Activated CD4-positive, alpha-beta T cell treated with anti-CD3 and anti-CD28 coated beads, Interleukin-2, amount 10 ng/mL, durations not matched to agents 24 days and 14 days (primary cell): Measurements from ENCODE around the gene ADK. TPM values are rescaled to one million over a fixed set of nuclear protein-coding genes. Genes with fewer than 3 reads are reported as not detected.

Experiments
- DNase-seq: peaks from one replicate; pipeline ENCODE4 v3.0.0; 2022
- H3K27ac Mint-ChIP-seq: one replicate; pipeline ENCODE4 v1.8.0; 2022; ENCODE audit warnings: mild to moderate bottlenecking, mixed read lengths
- H3K27me3 Mint-ChIP-seq: one replicate; pipeline ENCODE4 v1.8.0; 2022; ENCODE audit warnings: mixed read lengths
- H3K36me3 Mint-ChIP-seq: one replicate; pipeline ENCODE4 v1.8.0; 2022; ENCODE audit warnings: low read depth, mild to moderate bottlenecking, mixed read lengths
- H3K4me1 Mint-ChIP-seq: one replicate; pipeline ENCODE4 v1.8.0; 2021; ENCODE audit warnings: mixed read lengths
- H3K4me3 Mint-ChIP-seq: one replicate; pipeline ENCODE4 v1.8.0; 2022; ENCODE audit warnings: mild to moderate bottlenecking, moderate library complexity, mixed read lengths
- H3K9me3 Mint-ChIP-seq: one replicate; pipeline ENCODE4 v1.8.0; 2021; ENCODE audit warnings: mixed read lengths
- intact Hi-C: fragments of 100-400 bp; cut with micrococcal nuclease; formaldehyde crosslinking; loops from one replicate; pipeline ENCODE4 v1.15.1; 2023
- total RNA-seq: library from RNA; stranded (reverse); gene quantifications from 2 replicates; pipeline ENCODE4 v1.2.3, GENCODE V29; 2022

Gene ADK
- total RNA-seq, 1 donor from 2014 or later, result 54.8 TPM

DNA sequence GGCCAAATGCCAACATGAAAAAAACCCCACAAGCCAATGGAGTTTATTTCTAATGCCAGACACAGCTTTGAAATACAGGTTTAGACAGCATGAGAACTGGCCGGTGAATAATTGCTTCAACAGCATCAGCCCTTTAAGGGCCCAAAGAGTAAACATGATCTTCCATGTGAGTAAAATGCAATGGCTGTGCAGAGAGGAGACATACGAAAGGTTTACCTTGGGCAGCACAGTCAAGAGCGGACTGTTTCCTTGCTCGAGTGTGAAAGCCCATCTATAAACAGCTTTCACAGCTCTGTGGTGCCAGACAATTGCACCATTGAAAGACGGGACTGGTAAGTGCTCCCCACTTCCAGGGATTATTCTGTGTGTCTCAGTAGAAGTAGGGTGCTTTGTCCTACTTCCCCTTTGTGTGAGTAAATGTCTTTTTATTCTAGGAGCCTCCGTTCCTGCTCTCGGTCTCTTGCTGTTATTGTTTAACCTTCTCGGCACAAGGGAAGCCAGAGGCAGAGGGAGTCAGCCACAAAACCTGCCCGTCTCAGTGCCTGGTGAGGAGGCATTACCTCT is 597.5 kb downstream of the ADK start:
- intact Hi-C loops, result no loop called here
- Mint-ChIP-seq H3K4me3 (no peak overlapping the region), H3K36me3 (no peaks in the 10 kb centered on the region), H3K27me3 (no peaks in the 10 kb centered on the region), H3K4me1 (peaks cover 4% of the 10 kb centered on the region), H3K27ac (no peak overlapping the region), H3K9me3 (no peaks in the 10 kb centered on the region)
- DNase-seq, result no peak

DNA sequence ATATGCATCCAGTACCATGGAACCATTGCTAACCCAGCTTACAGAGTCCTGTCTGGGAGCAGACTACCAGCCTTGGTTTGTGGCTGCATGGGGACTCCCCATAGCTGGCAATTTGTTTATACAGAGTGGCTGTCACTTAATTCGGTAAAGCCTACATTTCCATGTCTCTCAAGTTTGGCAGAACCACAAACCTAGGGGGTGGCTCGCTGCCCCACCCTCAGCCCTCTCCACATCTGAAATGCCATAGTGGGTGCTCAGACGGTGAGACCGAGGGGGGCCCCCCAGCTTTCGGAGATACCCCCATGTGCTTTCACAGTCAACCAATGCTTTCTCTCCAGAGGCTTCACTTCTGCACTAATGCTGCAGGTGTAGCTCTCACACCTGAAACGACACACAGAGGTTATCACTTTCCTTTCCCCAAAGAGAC is 599.8 kb downstream of the ADK start:
- H3K4me3 Mint-ChIP-seq, result no peak overlapping the region
- intact Hi-C loops, result loop anchor here (10.0 kb wide), 1 partner anchor 486 kb away; no protein-coding TSS in a partner anchor
- no peaks in the 10 kb centered on the region for H3K27me3 Mint-ChIP-seq
- H3K4me1 Mint-ChIP-seq, result peaks cover 12% of the 10 kb centered on the region
- no peaks in the 10 kb centered on the region for H3K9me3 Mint-ChIP-seq
- DNase-seq, result no peak
- no peak overlapping the region for H3K27ac Mint-ChIP-seq
- no peaks in the 10 kb centered on the region for H3K36me3 Mint-ChIP-seq

DNA sequence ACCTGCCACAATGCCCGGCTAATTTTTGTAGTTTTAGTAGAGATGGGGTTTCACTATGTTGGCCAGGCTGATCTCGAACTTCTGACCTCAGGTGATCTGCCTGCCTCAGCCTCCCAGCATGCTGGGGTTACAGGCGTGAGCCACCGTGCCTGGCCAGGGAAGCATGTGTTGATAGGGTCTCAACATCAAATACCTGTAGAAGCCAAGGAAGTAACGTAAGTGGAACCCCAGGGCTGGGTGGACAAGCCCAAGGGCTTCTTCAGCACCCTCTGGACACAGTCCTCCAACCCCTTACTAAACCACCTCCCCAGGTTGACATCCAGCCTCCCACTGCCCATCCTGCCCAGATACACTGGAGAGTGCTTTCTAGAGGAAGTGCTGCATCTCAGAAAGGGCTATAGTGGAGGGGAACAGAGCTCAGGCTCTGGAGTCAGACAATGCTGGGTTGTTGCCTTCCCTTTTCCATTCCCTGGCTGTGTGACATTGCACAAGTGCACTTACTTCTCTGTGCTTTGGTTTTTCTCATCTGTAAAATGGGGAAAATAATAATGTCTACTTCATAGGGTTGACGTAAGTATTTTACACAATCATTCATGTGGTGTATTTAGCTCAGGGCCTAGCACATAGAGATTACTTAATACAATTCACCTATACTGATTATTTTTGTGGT is 601.5 kb downstream of the ADK start:
- Mint-ChIP-seq H3K4me3 (no peak overlapping the region), H3K9me3 (no peaks in the 10 kb centered on the region), H3K27ac (no peak overlapping the region), H3K4me1 (peaks cover 12% of the 10 kb centered on the region), H3K36me3 (no peaks in the 10 kb centered on the region), H3K27me3 (no peaks in the 10 kb centered on the region)
- DNase-seq, result no peak
- intact Hi-C loops, result loop anchor here (10.0 kb wide), 1 partner anchor 488 kb away; no protein-coding TSS in a partner anchor

DNA sequence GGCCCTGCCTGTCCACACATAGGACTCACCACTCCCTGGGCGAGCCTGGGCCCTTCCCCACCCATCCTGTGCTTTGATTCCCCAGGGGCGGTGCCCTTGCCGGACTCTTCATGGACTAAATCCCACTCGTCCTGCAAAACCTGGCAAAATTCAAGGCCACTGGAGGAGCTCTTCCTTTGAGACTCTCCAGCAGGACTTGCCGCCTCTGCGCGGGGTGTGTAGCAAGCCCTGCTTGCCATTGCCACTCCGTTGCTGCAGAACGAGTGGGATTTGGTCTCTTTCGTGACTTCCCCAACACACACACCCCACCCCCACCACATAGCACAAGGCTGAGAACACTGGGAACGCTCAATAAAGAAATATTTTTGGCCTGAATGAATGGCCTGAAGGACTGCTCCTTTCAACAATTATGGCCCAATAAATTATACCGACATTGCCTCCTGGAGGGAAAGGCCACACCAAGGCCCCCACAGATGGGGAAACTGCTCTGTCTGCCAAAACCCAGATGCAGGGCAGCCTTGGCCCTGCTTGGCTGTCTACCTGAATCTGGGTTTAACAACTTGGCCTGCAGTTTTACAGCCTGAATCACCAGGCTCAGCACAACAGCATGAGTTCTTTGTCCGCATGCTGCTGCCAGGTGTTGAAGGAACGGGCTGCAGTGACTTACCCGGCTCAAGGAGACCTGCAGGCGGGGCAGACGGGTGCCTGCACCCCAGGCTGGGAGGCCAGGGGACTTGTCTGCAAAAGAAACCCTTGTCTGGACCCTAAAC is 602.6 kb downstream of the ADK start:
- Mint-ChIP-seq H3K9me3 (no peaks in the 10 kb centered on the region), H3K4me3 (no peak overlapping the region), H3K4me1 (peaks cover 12% of the 10 kb centered on the region), H3K27ac (no peak overlapping the region), H3K27me3 (no peaks in the 10 kb centered on the region), H3K36me3 (no peaks in the 10 kb centered on the region)
- intact Hi-C loops, result loop anchor here (10.0 kb wide), 1 partner anchor 489 kb away; no protein-coding TSS in a partner anchor
- no peak for DNase-seq

DNA sequence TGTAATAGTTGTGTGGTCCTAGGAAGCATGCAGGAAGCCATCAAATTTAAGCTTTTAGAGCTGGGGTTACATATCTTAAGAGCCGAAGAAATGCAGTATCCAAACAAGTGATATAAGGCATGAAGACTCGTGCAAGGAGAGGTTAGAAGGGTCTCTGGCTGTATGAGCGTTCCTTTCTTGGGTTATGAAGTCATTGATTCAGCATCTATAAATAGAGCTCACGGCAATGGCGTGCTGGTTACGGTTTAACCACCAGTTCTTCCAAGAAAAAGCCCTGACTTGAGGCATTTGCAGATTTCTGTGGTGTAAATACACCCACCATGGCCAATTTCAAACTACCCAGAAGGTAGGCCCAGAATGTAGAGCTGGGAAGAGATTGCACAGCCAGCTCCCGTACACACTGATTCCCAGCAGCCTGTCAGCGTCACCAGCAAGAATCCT is 603.4 kb downstream of the ADK start:
- no peaks in the 10 kb centered on the region for H3K9me3 Mint-ChIP-seq
- peak overlapping the region; percentile 73 for H3K27ac Mint-ChIP-seq
- intact Hi-C loops, result loop anchor here (10.0 kb wide), 1 partner anchor 490 kb away; no protein-coding TSS in a partner anchor
- H3K4me1 Mint-ChIP-seq, result peaks cover 12% of the 10 kb centered on the region
- H3K4me3 Mint-ChIP-seq, result no peak overlapping the region
- DNase-seq, result no peak
- no peaks in the 10 kb centered on the region for H3K27me3 Mint-ChIP-seq
- no peaks in the 10 kb centered on the region for H3K36me3 Mint-ChIP-seq

DNA sequence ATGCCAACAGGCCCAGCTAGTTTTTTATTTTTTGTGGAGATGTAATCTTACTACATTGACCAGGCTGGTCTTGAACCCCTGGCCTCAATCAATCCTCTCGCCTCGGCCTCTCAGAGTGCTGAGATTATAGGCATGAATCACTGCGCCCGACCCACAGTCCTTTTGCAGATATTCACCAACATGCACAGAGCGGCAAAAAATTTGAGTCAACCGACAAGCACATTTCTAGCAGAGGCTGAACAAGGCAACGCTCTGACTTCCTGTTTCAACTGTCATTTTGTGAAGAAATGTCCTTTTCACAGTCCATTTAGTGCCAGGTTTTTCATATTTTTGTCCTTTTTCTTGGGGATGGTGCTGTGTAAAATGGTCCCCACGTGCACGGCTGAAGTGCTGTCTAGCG is 604.3 kb downstream of the ADK start:
- DNase-seq, result no peak
- H3K36me3 Mint-ChIP-seq, result no peaks in the 10 kb centered on the region
- H3K4me3 Mint-ChIP-seq, result no peak overlapping the region
- H3K27ac Mint-ChIP-seq, result no peak overlapping the region
- intact Hi-C loops, result loop anchor here (5.0 to 10.0 kb wide), 2 partner anchors 262 to 490 kb away; no protein-coding TSS in a partner anchor
- peaks cover 12% of the 10 kb centered on the region for H3K4me1 Mint-ChIP-seq
- no peaks in the 10 kb centered on the region for H3K9me3 Mint-ChIP-seq
- H3K27me3 Mint-ChIP-seq, result no peaks in the 10 kb centered on the region

Other genes with a start within 250 kb of the ADK start
- gene PLAU, start 240.1 kb upstream of the ADK start, total RNA-seq, result 0.57 and 0.72 TPM in 2 replicates
- 26.1 and 26.8 TPM in 2 replicates for gene VCL, start 153.1 kb upstream of the ADK start, total RNA-seq
- gene AP3M1, start 393 bp upstream of the ADK start, total RNA-seq, result 51.0 and 51.9 TPM in 2 replicates